Dedifferentiated amniotic fluid mesenchymal stem cell (primary cell): ENCODE results near the gene TBKBP1.

Experiments
- DNase-seq: peaks from one replicate; pipeline ENCODE4 v3.0.0-alpha.2; 2016; ENCODE audit errors: extremely low spot score

TBKBP1 gene, protein sequence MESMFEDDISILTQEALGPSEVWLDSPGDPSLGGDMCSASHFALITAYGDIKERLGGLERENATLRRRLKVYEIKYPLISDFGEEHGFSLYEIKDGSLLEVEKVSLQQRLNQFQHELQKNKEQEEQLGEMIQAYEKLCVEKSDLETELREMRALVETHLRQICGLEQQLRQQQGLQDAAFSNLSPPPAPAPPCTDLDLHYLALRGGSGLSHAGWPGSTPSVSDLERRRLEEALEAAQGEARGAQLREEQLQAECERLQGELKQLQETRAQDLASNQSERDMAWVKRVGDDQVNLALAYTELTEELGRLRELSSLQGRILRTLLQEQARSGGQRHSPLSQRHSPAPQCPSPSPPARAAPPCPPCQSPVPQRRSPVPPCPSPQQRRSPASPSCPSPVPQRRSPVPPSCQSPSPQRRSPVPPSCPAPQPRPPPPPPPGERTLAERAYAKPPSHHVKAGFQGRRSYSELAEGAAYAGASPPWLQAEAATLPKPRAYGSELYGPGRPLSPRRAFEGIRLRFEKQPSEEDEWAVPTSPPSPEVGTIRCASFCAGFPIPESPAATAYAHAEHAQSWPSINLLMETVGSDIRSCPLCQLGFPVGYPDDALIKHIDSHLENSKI

DNA sequence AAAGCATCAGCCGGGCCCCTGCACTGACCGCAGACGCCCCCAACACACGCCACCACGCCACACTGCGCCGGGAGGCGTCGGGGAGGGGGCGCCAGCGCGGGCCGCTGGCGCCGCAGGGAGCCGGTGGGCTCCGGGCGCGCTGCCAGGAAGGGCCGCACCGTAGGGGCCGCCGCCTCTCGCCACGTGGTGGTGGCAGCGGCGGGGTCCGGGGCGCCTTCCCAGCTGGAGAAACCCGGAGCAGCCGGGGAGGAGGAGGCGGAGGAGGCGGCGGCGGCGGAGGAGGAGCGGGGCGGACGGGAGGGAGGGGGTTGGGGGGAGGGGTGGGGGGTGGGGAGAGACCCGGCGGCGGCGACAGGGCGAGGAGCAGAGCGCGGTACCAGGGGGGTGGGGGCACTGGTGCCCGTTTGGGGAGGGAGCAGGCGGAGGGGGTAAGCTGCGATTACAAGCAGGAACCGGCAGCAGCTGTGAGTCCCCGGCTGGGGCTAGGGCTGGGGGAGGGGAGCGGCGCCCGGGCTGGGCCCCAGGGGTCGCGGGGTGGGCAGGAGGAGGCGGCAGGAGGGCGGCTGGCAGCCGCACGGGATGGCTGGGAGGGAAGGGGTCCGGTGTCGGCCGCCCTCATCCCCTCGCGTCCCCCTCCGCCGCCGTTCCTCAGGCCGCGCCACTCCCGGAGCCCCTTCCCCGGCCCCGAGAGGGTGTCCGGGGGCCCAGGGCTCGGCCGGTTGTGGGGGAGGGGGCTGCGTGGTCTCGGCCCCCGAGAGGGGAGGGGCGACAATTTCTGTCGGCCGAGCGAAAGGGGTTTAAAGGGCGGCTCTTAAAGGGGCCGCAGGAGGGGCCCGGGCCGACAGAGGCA, at the start of gene TBKBP1:
Gene TBKBP1, plus strand, starts transcription at position 431 of the 850 bp plus-strand sequence. CDS start 1,952 bp downstream, outside the sequence.
- no peak for DNase-seq

DNA sequence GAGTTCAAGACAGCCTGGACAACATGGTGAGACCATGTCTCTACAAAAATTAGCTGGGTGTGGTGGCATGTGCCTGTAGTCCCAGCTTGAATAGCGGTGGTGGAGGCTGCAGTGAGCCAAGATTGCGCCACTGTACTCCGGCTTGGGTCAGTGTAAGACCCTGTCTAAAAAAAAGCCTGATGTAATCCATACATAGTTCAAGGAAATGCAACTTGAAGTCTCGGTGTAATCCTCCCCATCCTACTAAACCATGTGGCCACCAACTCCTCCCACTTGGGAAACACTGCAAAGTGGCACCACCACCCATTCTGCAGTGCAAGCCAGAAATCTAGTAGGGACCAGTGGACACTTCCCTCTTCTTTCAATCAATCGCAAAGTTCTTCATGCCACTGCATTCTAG, 49.6 kb upstream of the TBKBP1 start:
- no peak for DNase-seq

DNA sequence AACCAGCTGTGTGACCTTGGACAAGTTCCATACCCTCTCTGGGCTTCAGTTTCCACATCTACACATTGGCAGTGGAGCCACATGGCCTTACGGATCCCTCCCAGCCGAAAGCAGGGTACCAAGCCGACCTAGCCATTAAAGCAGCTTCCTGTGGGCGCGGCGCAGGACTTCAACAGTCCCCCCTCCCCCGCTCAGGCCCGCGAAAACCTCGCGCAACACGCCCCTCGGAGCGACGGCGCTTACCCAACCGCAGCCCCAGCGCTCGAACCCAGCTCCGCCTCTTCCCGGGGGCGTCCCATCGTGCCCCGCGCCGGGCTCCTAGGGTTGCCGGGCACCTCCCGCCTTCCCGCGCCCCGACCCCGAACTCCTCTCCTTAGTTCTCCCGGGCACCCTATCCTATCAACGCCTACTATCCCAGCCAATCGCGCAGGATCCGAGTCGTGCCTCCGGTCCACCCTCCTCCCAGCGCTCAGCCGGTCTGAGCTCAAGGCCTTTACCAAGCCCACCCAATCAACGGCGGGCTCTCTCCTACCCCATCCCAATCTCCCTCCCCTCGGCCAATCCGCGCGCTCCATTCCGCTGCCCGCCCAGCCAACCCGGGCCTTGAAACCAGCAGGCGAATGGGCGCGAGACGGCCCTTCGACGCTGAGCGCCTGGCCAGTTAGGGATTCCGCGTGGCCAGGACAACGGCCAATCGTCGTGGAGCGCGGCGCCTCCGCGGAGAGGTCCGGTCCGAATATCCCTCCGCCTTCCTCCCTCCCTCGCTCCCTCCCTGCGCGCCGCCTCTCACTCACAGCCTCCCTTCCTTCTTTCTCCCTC, 44.6 kb upstream of the TBKBP1 start, which contains the start of gene KPNB1:
Gene KPNB1, plus strand, starts transcription at position 767 of the 819 bp plus-strand sequence. CDS start 326 bp downstream, outside the sequence.
- peak; percentile 99 for DNase-seq

DNA sequence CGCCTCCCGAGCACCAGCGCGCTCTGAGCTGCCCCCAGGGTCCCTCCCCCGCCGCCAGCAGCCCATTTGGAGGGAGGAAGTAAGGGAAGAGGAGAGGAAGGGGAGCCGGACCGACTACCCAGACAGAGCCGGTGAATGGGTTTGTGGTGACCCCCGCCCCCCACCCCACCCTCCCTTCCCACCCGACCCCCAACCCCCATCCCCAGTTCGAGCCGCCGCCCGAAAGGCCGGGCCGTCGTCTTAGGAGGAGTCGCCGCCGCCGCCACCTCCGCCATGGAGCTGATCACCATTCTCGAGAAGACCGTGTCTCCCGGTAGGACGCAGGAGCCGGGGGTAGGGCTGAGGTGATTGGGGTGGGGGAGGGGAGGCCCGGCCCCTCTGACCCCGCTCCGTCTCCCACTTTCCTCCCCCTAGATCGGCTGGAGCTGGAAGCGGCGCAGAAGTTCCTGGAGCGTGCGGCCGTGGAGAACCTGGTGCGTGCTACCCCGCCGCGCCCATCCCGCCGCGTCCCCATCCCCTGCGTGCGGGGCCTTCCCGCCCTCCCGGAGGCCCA, 43.9 kb upstream of the TBKBP1 start:
- DNase-seq: no peak

DNA sequence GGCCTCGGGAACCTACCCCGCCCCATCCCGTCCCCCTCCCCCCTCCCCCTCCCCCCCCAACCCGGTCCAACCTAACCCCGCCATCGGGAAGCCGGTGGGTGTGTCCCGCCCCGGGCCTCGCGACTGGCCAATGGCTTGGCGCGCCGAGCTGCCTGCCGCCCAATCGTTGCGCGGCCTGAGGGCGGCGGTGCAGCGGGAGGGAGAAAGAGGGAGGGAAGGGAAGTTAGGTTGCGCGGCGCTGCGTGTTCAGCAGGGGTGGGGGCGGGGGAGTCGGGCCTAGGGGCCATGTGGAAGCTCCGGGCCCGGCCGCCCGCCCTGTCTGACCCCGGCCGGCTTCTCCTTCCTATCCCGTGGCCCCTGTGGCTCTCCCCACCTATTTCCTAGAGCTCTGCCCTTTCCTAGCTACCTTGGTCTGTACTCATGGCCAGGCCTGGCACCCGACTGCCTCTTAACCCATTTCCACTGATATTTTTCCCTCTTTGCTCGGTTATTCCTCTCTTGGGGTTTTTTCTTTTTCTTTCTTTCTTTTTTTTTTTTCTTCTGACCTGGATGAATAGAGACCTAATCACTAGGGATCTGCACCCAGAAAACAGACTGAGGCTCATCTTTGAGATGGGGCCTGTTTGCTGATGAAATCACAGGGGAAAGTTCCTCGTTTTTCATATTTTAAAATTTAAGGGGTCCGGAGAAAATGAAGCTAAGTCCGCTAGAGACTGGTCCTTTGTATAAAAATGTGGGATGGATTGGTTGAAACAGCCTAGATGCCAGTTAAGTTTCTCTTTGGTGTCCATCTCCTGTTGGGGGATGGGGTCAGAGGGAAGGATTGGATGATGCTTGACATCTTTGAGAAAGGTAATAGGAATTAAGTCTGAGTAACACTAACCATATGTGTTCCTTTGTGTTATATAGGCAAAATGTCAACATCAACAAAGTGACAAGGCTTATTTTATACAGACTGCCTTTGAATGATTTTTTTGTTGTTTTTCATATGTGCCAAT, 43.1 kb upstream of the TBKBP1 start:
- peak; percentile 93 for DNase-seq

DNA sequence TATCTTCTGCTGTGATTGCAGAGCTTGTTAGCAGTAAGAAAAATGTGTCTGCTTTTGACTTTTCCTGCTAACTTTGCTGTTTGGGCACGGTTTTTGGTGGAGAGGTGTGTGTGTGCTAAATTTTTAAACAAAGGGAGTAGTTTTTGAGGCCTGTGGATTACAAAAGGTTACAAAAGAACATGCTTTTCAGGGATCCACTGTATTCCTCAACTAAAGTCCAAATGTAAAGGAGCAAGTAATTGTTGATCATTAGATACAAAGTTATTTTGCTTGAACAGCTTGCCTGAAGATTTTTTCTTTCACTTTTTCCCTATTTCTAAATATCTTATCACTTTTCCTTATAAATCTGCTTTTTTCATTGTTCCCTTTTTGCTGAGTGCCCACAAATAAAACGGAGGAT, 42.3 kb upstream of the TBKBP1 start:
- no peak for DNase-seq

DNA sequence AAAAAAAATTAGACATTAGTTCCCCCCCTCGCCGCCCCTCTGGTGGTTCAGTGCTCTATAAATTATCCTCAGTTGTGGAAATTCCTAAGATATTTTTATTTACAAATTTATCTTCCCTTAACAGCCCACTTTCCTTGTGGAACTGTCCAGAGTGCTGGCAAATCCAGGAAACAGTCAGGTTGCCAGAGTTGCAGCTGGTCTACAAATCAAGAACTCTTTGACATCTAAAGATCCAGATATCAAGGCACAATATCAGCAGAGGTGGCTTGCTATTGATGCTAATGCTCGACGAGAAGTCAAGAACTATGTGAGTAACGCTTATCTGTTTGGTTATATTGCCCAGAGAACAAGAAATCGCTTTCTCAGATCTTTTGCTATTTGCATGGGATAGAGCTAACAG, 41.4 kb upstream of the TBKBP1 start:
- DNase-seq: no peak

DNA sequence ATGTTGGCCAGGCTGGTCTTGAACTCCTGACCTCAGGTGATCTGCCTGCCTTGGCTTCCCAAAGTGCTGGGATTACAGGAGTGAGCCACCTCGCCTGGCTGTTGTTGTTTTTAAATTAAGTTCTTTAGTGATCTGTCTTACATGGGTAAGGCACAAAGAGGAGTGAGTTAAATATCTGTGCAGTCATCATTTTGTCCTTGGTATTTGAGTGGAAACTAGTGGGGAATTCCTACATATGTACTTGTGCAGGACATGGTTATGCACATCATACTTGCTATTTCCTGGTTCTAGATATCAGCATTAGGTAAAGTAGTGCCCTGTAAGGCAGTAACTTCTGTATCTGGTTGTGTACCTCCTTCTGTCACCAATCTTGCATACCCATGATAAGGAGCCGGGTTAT, 40.5 kb upstream of the TBKBP1 start:
- no peak for DNase-seq

DNA sequence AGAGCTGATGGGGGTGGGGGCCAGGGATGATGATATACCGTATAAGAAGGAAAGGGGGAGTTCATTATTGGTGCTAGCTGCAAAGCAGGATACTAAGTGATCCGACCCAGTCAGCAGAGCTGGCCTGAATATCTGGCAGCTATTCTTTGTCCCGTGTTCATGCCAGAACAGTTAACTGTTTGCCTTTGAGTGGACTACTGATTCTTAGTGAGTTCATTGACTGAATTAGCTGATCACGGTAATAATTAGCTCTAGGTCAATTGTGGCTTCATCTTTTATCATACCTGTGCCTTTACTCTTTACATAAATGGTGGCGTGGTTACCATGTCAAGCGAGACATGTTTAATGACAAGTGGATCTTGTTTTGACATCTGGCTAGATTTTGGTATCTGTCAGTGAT, 39.0 kb upstream of the TBKBP1 start:
- DNase-seq: no peak

DNA sequence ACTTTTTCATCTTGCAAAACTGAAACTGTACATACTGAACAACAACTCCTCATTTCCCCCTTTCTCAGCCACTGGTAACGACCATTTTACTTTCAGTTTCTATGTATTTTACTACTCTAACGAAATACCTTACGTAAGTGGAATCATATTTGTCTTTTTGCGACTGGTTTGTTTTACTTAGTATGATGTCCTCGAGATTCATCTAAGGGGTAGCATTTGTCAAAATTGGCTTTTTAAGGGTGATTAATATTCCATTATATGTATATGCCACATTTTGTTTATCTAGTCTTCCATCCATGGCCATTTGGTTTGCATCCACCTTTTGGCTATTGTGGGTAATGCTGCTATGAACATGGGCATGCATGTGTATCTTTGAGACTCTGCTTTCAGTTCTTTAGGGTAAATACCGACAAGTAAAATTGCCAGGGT, 33.9 kb upstream of the TBKBP1 start:
- no peak for DNase-seq

DNA sequence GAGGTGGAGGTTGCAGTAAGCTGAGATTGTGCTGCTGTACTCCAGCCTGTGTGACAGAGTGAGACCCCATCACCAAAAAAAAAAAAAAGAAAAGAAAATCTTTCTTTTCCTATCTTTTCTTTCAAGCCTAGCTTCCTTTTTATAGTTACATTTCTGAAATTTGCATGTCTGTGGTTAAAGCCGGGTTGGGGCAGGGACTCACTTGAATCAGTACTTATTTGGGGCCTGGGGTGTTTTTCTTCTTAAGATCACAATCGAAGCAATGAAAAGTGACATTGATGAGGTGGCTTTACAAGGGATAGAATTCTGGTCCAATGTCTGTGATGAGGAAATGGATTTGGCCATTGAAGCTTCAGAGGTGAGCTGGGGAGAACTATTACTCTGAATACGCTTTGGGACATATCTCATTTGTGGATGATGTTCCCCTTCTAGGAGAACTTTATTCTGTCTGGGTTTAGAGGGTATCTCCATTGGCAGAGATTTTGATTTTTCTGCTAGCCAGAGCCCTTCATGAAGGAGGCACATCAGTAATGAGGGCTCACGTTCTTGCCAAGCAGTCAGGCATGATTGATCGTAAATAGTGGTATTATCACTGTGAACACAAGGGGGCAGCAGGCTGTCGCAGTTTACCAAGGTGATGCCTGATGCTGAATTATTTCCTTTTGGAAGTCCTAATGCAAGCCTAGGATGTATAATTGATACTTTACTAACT, 29.9 kb upstream of the TBKBP1 start:
- peak; percentile 44 for DNase-seq

DNA sequence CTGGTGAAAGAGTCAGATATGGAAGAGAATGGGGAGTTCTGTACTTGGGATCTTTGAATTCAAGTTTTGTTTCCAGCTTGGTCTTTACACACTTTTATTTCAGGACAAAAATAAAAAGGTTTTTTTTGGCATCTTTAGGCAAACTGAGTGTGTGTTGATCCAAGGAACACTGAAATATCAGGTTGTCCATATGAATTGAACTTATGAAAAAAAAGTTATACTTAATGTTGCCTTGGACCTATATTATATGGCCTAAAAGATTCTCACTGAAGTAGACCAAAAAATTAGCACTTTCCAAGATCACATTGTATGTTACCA, 29.4 kb upstream of the TBKBP1 start:
- DNase-seq: no peak

DNA sequence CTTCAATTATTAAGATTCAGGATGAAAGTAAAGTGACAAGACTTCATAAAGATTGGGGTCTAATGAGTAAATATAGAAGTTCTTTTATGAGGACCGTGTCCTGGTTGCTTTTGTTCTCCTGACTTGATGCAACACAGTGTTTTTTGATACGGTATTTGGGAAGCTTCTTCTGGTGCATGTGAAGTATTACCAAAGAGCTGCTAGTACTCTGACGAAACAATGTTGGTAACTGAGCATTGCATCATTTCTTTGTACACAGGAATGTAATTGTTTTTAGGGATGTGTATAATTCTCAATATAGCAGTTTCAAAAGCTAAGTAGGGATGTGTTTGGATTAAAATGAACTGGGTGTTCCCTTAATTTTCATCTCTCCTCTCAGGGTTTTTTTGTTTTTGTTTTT, 28.3 kb upstream of the TBKBP1 start:
- no peak for DNase-seq

DNA sequence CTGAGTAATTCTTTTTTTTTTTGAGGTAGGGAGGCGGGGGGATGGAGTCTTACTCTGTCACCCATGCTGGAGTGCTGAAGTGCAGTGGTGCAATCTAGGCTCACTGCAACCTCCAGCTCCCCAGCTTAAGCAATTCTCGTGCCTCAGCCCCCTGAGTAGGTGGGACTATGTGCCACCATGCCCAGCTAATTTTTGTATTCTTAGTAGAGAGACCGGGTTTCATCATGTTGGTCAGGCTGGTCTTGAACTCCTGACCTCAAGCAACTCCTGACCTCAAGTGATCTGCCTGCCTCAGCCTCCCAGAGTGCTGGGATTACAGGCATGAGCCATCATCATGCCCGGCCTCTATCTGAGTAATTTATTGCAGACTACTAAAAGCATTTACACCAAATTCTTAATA, 24.9 kb upstream of the TBKBP1 start:
- no peak for DNase-seq

DNA sequence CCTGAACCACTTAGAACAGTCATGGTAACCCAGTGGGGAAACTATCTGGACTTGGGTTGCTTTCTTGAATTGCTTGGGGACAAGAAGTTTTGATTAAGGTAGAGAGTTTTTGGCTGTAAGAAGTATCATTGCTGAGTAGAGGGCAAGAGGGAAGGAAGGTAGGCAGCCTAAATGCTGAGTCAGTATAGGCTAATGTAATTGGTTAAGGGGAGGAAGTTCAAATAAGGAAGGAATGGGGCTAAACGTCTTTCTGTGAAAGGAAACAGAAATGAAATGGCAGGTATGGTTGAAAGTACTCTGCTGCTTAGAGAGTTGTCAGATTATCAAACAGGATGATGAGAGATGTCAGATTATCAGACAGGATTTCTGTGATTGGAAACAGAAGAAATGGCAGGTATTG, 23.9 kb upstream of the TBKBP1 start:
- no peak for DNase-seq

DNA sequence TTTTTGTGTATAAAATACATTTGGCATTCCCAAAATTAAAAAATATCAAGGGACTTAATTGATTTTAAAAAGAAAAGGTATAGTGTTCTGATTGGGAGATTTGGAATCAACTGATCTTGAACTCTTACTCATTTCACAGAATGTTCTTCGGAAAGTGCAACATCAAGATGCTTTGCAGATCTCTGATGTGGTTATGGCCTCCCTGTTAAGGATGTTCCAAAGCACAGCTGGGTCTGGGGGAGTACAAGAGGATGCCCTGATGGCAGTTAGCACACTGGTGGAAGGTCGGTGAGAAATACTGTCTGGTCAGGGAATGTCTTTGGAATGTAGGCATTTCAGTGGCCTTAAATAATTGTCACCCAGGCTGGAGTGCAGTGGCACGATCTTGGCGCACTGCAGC, 19.5 kb upstream of the TBKBP1 start:
- DNase-seq: no peak

DNA sequence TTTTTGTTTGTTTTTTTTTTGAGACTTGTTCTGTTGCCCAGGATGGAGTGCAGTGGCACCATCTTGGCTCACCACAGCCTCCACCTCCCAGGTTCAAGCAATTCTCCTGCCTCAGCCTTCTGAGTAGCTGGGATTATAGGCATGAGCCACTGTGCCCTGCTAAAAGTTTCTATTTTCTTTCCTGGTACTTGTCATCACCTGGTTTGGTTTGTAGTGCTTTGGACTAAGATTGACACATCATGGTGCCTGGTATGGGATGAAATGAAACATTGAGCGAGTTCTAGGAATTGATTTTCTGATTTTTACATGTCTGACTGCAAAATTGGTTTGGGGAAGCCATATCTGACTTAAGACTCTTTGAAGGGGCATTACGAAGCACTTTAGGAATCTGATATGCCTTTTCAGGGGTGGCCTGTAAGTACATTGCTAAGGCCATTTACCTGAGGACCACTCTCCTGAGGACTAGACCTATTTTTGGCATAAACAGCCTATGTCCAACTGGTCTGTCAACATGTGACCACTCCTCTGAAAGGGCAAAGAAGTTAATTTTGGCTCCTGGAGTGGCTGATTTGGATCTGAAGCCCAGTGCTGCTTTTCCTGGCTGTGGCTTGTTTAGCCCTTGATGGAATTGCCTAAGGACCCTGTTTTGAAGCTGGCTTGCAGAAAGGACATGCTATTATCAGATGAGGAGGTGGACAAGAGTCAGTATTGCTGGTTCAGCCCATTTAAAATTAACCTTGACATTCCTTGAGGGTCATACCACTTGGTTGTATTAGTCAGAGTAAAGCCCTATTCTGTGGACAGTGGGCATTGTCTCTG, 18.4 kb upstream of the TBKBP1 start:
- DNase-seq: no peak

DNA sequence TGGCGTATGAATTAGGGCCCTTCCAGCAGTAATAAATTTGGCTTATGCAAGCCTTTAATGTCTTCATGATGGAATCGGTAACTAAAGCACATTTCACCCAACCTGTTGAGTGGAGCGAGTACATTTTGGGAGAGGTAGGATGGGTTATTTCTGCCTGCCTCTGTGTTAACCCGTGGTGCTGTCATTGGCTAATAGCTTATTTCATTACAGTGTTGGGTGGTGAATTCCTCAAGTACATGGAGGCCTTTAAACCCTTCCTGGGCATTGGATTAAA, 17.8 kb upstream of the TBKBP1 start:
- DNase-seq: no peak
